GM12874 (cell line): ENCODE results near the gene AMOTL1.

Source experiments
- CTCF ChIP-seq: IDR thresholded peaks from 2 replicates; pipeline ENCODE4 v1.5.1; 2011; ENCODE audit warnings: low read depth, mild to moderate bottlenecking, control low read depth, low read length, moderate library complexity; ENCODE audit not compliant: insufficient read depth

The AMOTL1 gene

GRCh38 chr11:94855666-94856065 lies 87.5 kb downstream of the AMOTL1 start:
- TF ChIP-seq CTCF: no peak

DNA sequence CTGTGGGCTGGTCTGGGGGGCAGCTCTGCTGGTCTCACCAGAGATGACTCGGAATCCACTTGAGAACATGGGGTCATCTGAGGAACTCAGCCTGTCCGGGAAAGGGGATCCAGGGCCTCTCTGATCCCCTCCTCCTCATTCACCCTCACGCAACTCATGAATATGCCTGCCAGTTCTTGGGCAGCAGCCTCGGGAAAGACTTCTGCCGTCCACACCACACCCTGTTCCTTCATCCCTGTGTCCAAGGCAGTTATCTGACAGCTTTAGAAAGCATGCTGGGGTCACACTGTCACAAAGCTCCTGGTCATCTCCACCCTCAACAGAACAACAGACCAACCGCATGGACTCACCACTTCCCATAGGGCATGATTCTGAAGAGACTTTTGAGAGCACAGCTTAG lies 88.3 kb downstream of the AMOTL1 start:
- no peak for TF ChIP-seq CTCF

DNA sequence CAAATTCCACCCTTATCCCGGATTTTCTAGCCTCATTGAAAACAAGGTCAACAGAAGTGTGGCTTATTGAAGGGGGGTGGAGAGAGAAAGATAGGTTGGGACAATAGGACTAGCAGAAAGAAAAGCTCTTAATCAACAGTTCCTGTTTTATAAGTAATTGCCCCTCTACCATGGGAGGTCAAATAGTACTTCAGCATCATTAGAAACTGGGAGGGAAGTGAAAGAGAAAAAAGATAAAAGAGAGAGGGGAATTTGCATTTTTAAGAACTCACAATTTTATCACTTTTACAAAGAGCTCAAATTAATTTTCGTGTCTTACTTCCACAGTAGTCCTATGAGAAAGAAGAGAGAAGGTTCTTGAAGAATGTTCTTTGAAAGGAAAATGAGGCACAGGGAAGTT lies 89.2 kb downstream of the AMOTL1 start:
- no peak for TF ChIP-seq CTCF

GRCh38 chr11:94858012-94858705 lies 90.0 kb downstream of the AMOTL1 start:
- no peak for TF ChIP-seq CTCF

DNA sequence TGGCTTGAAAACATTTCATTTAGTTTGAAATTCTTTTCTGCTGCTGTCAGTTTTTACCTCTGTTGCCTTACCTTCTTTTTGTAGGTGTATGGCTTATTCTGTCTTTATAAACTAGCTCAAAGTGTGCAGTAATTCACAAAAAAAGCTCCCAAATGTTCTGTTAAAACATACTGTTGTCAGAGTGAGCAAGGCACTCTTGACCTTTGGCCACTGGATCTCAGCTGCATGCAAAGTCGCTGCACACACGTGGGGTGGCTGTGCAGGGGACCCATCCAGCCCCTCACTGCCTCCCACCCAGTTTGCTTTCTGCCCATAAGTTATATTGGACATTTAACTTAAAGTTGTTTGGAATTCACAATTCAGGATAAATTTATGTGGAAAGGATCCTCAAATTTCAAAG lies 92.2 kb downstream of the AMOTL1 start:
- no peak for TF ChIP-seq CTCF

- no peak for TF ChIP-seq CTCF
Observed at GRCh38 chr11:94861306-94861845, 93.2 kb downstream of the AMOTL1 start.

GRCh38 chr11:94862926-94863880 lies 95.0 kb downstream of the AMOTL1 start:
- TF ChIP-seq CTCF: no peak
